Measurements from ENCODE around the gene SNX27.

DNA sequence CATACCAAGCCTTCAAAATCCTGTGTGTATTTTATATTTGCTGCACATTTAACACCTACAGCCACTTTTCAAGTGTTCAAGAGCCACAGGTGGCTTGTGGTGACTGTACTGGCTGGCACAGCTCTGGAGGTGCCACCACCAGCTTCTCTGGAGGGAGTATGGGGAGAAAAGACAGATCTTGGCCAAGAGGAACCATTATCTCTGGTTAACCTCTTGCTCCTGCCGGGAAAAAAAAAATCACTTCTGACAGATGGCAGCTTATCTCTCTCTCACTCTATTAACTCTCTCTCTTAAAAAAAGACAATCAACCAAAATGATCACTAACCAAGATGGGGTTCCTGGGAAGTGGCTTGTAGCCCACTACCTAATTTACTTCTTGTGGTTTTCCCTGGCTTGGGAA, 108.3 kb downstream of the SNX27 start:
- no peak for TF ChIP-seq FOXM1 (IDR thresholded peaks at IDR 0.05; ENCODE audit: borderline replicate concordance)
- TF ChIP-seq NFRKB (IDR thresholded peaks at IDR 0.05), result no peak
- no peak for TF ChIP-seq SUZ12 (IDR thresholded peaks at IDR 0.05)
- TF ChIP-seq SP1 (IDR thresholded peaks at IDR 0.05), result no peak
- no peak for TF ChIP-seq ELF4 (IDR thresholded peaks at IDR 0.05)
- TF ChIP-seq BHLHE40 (IDR thresholded peaks at IDR 0.05; ENCODE audit: borderline replicate concordance), result no peak
- TF ChIP-seq CTBP1 (IDR thresholded peaks at IDR 0.05; ENCODE audit: borderline replicate concordance), result no peak
- no peak for TF ChIP-seq LEF1 (IDR thresholded peaks at IDR 0.05; ENCODE audit: borderline replicate concordance)
- no peak for TF ChIP-seq TARDBP (IDR thresholded peaks at IDR 0.05)
- TF ChIP-seq ZNF384 (IDR thresholded peaks at IDR 0.05), result no peak
